Osteocyte (in vitro differentiated cells): ENCODE measurements around the gene TAL2. TPM values are rescaled to one million over a fixed set of nuclear protein-coding genes. Genes with fewer than 3 reads are reported as not detected.

Experiments
- DNase-seq: peaks from one replicate; pipeline ENCODE4 v3.0.0; 2021; ENCODE audit warnings: mixed read lengths; ENCODE audit not compliant: unreplicated experiment; ENCODE audit errors: extremely low spot score
- H3K27ac Mint-ChIP-seq: one replicate; pipeline ENCODE4 v1.8.0; 2021; ENCODE audit warnings: mild to moderate bottlenecking, mixed read lengths; ENCODE audit not compliant: unreplicated experiment
- H3K27me3 Mint-ChIP-seq: one replicate; pipeline ENCODE4 v1.8.0; 2021; ENCODE audit warnings: mixed read lengths; ENCODE audit not compliant: unreplicated experiment
- H3K36me3 Mint-ChIP-seq: one replicate; pipeline ENCODE4 v1.8.0; 2021; ENCODE audit warnings: mixed read lengths; ENCODE audit not compliant: unreplicated experiment
- H3K4me1 Mint-ChIP-seq: one replicate; pipeline ENCODE4 v1.8.0; 2021; ENCODE audit warnings: mixed read lengths; ENCODE audit not compliant: unreplicated experiment
- H3K4me3 Mint-ChIP-seq: one replicate; pipeline ENCODE4 v1.8.0; 2021; ENCODE audit warnings: mild to moderate bottlenecking, moderate library complexity, mixed read lengths; ENCODE audit not compliant: unreplicated experiment
- H3K9me3 Mint-ChIP-seq: one replicate; pipeline ENCODE4 v1.8.0; 2021; ENCODE audit warnings: mixed read lengths; ENCODE audit not compliant: unreplicated experiment
- total RNA-seq: library from RNA; stranded (reverse); gene quantifications from 2 replicates; pipeline ENCODE4 v1.2.1, GENCODE V29; 2021
- TF ChIP-seq, protein P1 (sequence below): fragments of 200-600 bp; sonication (generic); IDR thresholded peaks from 2 replicates; pipeline ENCODE4 v1.5.0; 2021; ENCODE audit warnings: antibody characterized with exemption, mild to moderate bottlenecking, moderate library complexity

The TAL2 gene
- total RNA-seq, 1 donor from 2014 or later, result not detected

DNA sequence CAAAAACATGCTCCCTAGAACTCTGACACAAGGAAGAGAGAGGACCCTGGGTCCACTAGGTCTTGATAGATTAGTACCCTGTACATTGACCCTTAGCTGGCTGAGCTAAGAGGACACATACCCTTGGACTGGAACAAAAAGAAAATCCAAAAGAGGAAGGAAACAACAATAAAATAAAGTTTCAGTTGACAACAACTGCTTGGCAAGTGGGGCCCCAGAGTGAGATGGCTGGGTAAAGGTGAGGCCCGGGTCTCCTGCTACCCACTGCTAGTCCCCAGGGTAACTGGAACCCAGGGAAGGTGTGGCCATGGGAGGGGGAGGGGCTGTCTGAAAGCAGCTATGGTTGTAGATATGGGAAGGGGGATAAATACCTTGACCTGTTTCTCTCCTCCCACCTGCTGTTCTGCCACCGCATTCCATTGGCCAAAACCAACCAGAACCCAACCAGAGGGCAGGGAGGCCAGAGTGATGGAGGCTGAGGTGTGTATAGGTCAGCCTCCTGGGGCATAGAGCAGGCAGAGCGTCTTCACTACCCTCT, 11.7 kb downstream of the TAL2 start:
- TF ChIP-seq, protein P1, sequence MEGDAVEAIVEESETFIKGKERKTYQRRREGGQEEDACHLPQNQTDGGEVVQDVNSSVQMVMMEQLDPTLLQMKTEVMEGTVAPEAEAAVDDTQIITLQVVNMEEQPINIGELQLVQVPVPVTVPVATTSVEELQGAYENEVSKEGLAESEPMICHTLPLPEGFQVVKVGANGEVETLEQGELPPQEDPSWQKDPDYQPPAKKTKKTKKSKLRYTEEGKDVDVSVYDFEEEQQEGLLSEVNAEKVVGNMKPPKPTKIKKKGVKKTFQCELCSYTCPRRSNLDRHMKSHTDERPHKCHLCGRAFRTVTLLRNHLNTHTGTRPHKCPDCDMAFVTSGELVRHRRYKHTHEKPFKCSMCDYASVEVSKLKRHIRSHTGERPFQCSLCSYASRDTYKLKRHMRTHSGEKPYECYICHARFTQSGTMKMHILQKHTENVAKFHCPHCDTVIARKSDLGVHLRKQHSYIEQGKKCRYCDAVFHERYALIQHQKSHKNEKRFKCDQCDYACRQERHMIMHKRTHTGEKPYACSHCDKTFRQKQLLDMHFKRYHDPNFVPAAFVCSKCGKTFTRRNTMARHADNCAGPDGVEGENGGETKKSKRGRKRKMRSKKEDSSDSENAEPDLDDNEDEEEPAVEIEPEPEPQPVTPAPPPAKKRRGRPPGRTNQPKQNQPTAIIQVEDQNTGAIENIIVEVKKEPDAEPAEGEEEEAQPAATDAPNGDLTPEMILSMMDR, result no peak
- no peak for DNase-seq
- Mint-ChIP-seq H3K36me3 (no peaks in the 10 kb centered on the region), H3K27me3 (peaks cover 46% of the 10 kb centered on the region), H3K4me1 (no peaks in the 10 kb centered on the region), H3K9me3 (no peaks in the 10 kb centered on the region), H3K27ac (no peak overlapping the region), H3K4me3 (no peak overlapping the region)

DNA sequence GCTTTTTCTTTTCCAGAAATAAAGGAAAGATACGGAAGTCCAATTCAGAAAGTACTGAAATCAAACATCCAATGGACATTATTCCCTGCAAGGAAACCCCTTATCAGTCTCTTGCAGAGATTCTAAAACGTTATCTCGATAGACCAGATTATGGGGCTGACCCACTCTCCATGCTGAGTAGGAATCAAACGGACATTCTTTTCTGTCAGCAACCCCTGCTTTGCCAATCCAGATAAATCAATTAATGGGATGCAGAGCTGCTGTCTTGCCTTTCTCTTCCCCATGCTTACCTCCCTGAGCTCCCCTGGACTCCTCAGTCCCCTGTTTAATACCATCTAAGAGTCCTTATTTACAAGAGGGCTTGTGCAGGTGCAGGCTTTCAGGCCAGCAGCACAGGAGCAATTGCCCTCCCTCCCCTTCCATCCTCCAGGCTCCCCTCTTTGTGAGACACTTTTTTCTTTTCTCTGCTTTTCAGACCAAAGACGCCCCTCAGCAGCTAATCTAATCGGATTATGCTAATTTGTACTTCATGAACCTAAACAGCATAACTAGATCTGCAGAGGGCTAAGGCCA, 14.2 kb downstream of the TAL2 start:
- no peak for DNase-seq
- H3K4me3 Mint-ChIP-seq, result no peak overlapping the region
- peaks cover 32% of the 10 kb centered on the region for H3K27me3 Mint-ChIP-seq
- no peak overlapping the region for H3K27ac Mint-ChIP-seq
- TF ChIP-seq, protein P1, result no peak
- H3K9me3 Mint-ChIP-seq, result no peaks in the 10 kb centered on the region
- no peaks in the 10 kb centered on the region for H3K36me3 Mint-ChIP-seq
- no peaks in the 10 kb centered on the region for H3K4me1 Mint-ChIP-seq

DNA sequence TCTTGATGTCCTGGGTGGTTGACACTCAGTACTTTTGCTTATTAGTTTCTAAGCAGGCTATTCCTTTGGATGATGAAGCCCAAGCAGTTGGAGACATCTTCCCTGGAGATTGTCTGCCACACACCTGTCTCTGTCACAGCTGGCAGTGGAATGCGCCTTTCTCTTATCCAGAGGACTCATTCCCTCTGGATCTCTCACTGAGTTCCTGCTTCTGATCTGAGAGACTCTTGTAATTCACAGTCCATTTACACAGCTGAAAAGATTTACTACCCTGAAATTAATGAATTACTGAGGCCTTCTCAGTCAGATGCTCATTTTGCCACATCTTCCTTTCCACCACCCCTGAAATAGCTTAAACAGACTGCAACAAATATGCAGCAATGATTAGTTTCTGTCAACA, 15.9 kb downstream of the TAL2 start:
- Mint-ChIP-seq H3K4me3 (no peak overlapping the region), H3K36me3 (no peaks in the 10 kb centered on the region), H3K4me1 (no peaks in the 10 kb centered on the region), H3K27ac (no peak overlapping the region), H3K9me3 (no peaks in the 10 kb centered on the region), H3K27me3 (peaks cover 20% of the 10 kb centered on the region)
- TF ChIP-seq, protein P1, result no peak
- no peak for DNase-seq

DNA sequence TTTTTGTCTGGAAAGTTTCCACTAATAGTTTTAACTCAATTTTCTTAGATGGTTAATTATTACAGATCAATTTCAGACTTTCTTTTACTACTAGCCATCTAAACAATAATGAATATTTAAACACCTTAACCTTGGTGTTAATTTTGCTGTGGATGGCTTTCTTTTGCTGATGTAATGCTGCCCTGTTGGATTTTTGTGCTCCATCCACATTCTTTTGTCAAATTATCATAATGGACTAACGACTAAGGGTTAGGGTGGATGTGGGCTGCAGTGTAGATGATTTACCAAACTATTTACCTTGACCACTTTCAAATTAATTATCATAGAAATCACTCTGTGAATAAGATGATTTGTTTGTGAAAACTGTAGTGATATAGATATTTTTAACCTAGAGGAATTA, 16.5 kb downstream of the TAL2 start:
- Mint-ChIP-seq H3K4me3 (no peak overlapping the region), H3K4me1 (no peaks in the 10 kb centered on the region), H3K9me3 (no peaks in the 10 kb centered on the region), H3K36me3 (no peaks in the 10 kb centered on the region), H3K27me3 (peaks cover 15% of the 10 kb centered on the region), H3K27ac (no peak overlapping the region)
- no peak for DNase-seq
- TF ChIP-seq, protein P1, result no peak

DNA sequence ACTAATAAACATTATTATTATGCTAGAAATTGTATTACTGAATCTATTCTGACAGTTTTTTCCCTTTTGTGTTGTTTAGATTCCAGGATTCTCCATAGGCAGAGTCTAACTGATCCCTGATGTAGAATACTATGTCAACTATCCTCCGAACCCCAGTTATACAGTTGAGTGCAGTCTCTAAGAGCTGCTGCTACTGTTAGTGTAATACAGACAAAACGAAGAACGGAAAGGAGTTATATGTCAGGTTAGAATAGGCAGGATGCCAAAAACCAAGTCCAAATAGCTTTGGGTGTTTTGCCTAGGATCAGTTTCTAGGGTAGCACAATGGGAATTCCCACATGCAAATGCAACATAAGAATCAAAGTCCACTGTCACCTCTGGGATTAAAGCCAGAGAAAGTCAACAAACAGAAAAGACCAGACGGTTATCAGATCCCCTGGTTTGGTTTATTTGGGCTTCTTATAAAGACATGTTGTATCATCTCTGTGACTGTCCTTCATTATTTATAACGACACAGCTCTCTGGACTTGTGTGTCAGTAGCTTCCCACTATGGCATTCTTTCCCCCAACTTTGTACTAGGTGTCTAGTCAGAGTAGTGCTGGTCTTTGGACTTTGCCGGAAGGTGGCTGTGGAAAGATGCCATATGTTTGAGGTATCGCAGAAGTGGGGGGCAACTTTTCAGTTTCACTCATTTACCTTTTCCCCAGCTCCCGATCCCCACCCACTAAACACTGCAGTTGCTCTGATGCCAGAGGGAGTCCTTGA, 17.2 kb downstream of the TAL2 start:
- TF ChIP-seq, protein P1, result no peak
- Mint-ChIP-seq H3K4me1 (no peaks in the 10 kb centered on the region), H3K36me3 (no peaks in the 10 kb centered on the region), H3K4me3 (no peak overlapping the region), H3K27me3 (peaks cover 14% of the 10 kb centered on the region), H3K9me3 (no peaks in the 10 kb centered on the region), H3K27ac (no peak overlapping the region)
- no peak for DNase-seq
